RWPE2 (cell line): ENCODE data around the gene NIT2.

Experiments used
- ATAC-seq: fragments of 200-7000 bp; cut with Tn5 transposase; 3 replicates; pipeline ENCODE4 v1.9.1; 2021; ENCODE audit warnings: low read depth
- DNase-seq: peaks from one replicate; pipeline ENCODE4 v3.0.0-alpha.2; 2020; ENCODE audit warnings: low spot score
- H3K27ac ChIP-seq: fragments of 450-650 bp; 2 replicates; pipeline ENCODE4 v1.5.1; 2017; ENCODE audit warnings: mild to moderate bottlenecking; ENCODE audit not compliant: poor library complexity, severe bottlenecking
- H3K27me3 ChIP-seq: fragments of 250-450 bp; sonication (Bioruptor Pico); 2 replicates; pipeline ENCODE4 v1.5.1; 2021; ENCODE audit warnings: mild to moderate bottlenecking, moderate library complexity; ENCODE audit not compliant: insufficient read depth, poor library complexity, severe bottlenecking
- H3K36me3 ChIP-seq: fragments of 250-450 bp; sonication (Bioruptor Pico); 2 replicates; pipeline ENCODE4 v1.5.1; 2020; ENCODE audit warnings: low read depth, mild to moderate bottlenecking, moderate library complexity
- H3K4me1 ChIP-seq: fragments of 250-450 bp; sonication (Bioruptor Pico); 2 replicates; pipeline ENCODE4 v1.5.1; 2021; ENCODE audit warnings: mild to moderate bottlenecking, moderate library complexity; ENCODE audit not compliant: insufficient read depth, poor library complexity, severe bottlenecking
- H3K4me3 ChIP-seq: fragments of 250-450 bp; sonication (Bioruptor Pico); 2 replicates; pipeline ENCODE4 v1.5.1; 2021; ENCODE audit warnings: mild to moderate bottlenecking, moderate library complexity; ENCODE audit not compliant: severe bottlenecking
- H3K9me3 ChIP-seq: fragments of 250-450 bp; sonication (Bioruptor Pico); 2 replicates; pipeline ENCODE4 v1.5.1; 2021; ENCODE audit warnings: mild to moderate bottlenecking, moderate library complexity; ENCODE audit not compliant: severe bottlenecking
- CTCF ChIP-seq: fragments of 450-650 bp; IDR thresholded peaks from one replicate; pipeline ENCODE4 v1.5.1; 2017; ENCODE audit warnings: mild to moderate bottlenecking, moderate library complexity; ENCODE audit not compliant: poor library complexity, severe bottlenecking

Gene NIT2

GRCh38 chr3:100334488-100335351, at the start of gene NIT2:
Gene NIT2, plus strand, starts transcription at chr3:100334757. Its CDS starts 35 bp downstream, at chr3:100334792.
- no peaks in the 10 kb centered on the region for H3K9me3 ChIP-seq
- no peak for TF ChIP-seq CTCF
- H3K4me3 ChIP-seq: peak within 1 kb of the TSS; percentile 64
- H3K36me3 ChIP-seq: peaks cover 10% of the 10 kb centered on the region
- DNase-seq (peak; percentile 83), ATAC-seq (peak; percentile 95)
- no peaks in the 10 kb centered on the region for H3K4me1 ChIP-seq
- H3K27ac ChIP-seq: peak within 1 kb of the TSS; percentile 23
- no peaks in the 10 kb centered on the region for H3K27me3 ChIP-seq

GRCh38 chr3:100288288-100288894, 46.2 kb upstream of the NIT2 start:
- DNase-seq: no peak
- no peaks in the 10 kb centered on the region for H3K9me3 ChIP-seq
- ATAC-seq: no peak
- no peak overlapping the region for H3K4me3 ChIP-seq
- H3K27me3 ChIP-seq: no peaks in the 10 kb centered on the region
- H3K4me1 ChIP-seq: no peaks in the 10 kb centered on the region
- H3K27ac ChIP-seq: no peak overlapping the region
- H3K36me3 ChIP-seq: peaks cover 60% of the 10 kb centered on the region
- TF ChIP-seq CTCF: no peak

GRCh38 chr3:100289339-100289738, 45.2 kb upstream of the NIT2 start:
- no peaks in the 10 kb centered on the region for H3K4me1 ChIP-seq
- peaks cover 51% of the 10 kb centered on the region for H3K36me3 ChIP-seq
- no peaks in the 10 kb centered on the region for H3K27me3 ChIP-seq
- ATAC-seq (no peak), DNase-seq (no peak)
- no peak overlapping the region for H3K27ac ChIP-seq
- no peak for TF ChIP-seq CTCF
- H3K4me3 ChIP-seq: no peak overlapping the region
- no peaks in the 10 kb centered on the region for H3K9me3 ChIP-seq

GRCh38 chr3:100295089-100295488, 39.5 kb upstream of the NIT2 start:
- Histone ChIP-seq H3K36me3 (peaks cover 73% of the 10 kb centered on the region), H3K4me1 (no peaks in the 10 kb centered on the region), H3K27me3 (no peaks in the 10 kb centered on the region), H3K4me3 (no peak overlapping the region), H3K27ac (no peak overlapping the region), H3K9me3 (no peaks in the 10 kb centered on the region)
- ATAC-seq: no peak
- no peak for TF ChIP-seq CTCF
- DNase-seq: no peak

- no peak for TF ChIP-seq CTCF
- H3K4me1 ChIP-seq: no peaks in the 10 kb centered on the region
- peak overlapping the region; percentile 10 for H3K27ac ChIP-seq
- ATAC-seq (peak; percentile 53; the same call in 1 of the 3 replicates), DNase-seq (no peak)
- no peaks in the 10 kb centered on the region for H3K27me3 ChIP-seq
- no peak overlapping the region for H3K4me3 ChIP-seq
- peaks cover 74% of the 10 kb centered on the region for H3K36me3 ChIP-seq
- no peaks in the 10 kb centered on the region for H3K9me3 ChIP-seq
Observed at GRCh38 chr3:100297784-100298183, 36.8 kb upstream of the NIT2 start.
